GM10266 (cell line): ENCODE data around the gene UNC119.

Source experiments
- DNase-seq: peaks from one replicate; pipeline ENCODE4 v3.0.0; 2012; ENCODE audit errors: extremely low spot score
- CTCF ChIP-seq: IDR thresholded peaks from 2 replicates; pipeline ENCODE4 v1.5.1; 2012; ENCODE audit warnings: mild to moderate bottlenecking, low read depth; ENCODE audit not compliant: control insufficient read depth, insufficient read depth; ENCODE audit errors: missing control alignments

Gene UNC119

GRCh38 chr17:28585851-28586250 lies 33.4 kb upstream of the UNC119 start:
- DNase-seq = no peak
- no peak for TF ChIP-seq CTCF

GRCh38 chr17:28584434-28584833 lies 32.0 kb upstream of the UNC119 start:
- no peak for DNase-seq
- no peak for TF ChIP-seq CTCF

GRCh38 chr17:28582513-28582912 lies 30.1 kb upstream of the UNC119 start:
- TF ChIP-seq CTCF = no peak
- DNase-seq = no peak

GRCh38 chr17:28580959-28581358 lies 28.5 kb upstream of the UNC119 start:
- no peak for TF ChIP-seq CTCF
- no peak for DNase-seq

GRCh38 chr17:28579526-28579925 lies 27.1 kb upstream of the UNC119 start:
- no peak for TF ChIP-seq CTCF
- DNase-seq = no peak

- TF ChIP-seq CTCF = no peak
- no peak for DNase-seq
These were observed 26.1 kb upstream of the UNC119 start for GRCh38 chr17:28578246-28579195.

- DNase-seq = no peak
- no peak for TF ChIP-seq CTCF
These were observed 25.0 kb upstream of the UNC119 start for GRCh38 chr17:28577466-28577824.
